Stimulated activated CD4-positive, alpha-beta T cell treated with anti-CD3 and anti-CD28 coated beads, Interleukin-4, amount 100 ng/mL, for 4 hours (primary cell): ENCODE data around the gene SLC9A5.

Experiments
- DNase-seq, 2 experiments: peaks; one replicate each; pipeline ENCODE4 v3.0.0-alpha.2; 2020

Gene SLC9A5

GRCh38 chr16:67317853-67318252 is 69.1 kb downstream of the SLC9A5 start:
- no peak for DNase-seq
